PC-3 (cell line): ENCODE data around the gene MPZ. TPM values are rescaled to one million over a fixed set of nuclear protein-coding genes. Genes with fewer than 3 reads are reported as not detected.

Source experiments
- ATAC-seq: fragments of 200-7000 bp; cut with Tn5 transposase; 2 replicates; pipeline ENCODE4 v1.9.1; 2020; ENCODE audit warnings: mild to moderate bottlenecking, moderate library complexity
- BruUV-seq: library from RNA; stranded (reverse); fragments of 400-500 nt; replicated peaks from 2 replicates; lab custom pipeline; 2021; lab: Mats Ljungman, UMichigan
- CTCF ChIA-PET: fragments of 300-600 bp; sonication (Branson Sonifier 250); formaldehyde crosslinking; loops from one replicate; lab custom pipeline; 2022; ENCODE audit warnings: antibody characterized with exemption; lab: Charles Lee
- POLR2A ChIA-PET: fragments of 300-600 bp; sonication (Branson Sonifier 250); formaldehyde crosslinking; loops from one replicate; lab custom pipeline; 2022; ENCODE audit warnings: antibody characterized with exemption; ENCODE audit not compliant: unreplicated experiment; lab: Charles Lee
- DNase-seq: peaks from one replicate; pipeline ENCODE4 v3.0.0-alpha.2; 2015
- H2AFZ ChIP-seq: fragments of 300-600 bp; sonication (generic); 2 replicates; pipeline ENCODE4 v1.6.0; 2016; ENCODE audit warnings: antibody characterized with exemption, low read length
- H3F3A ChIP-seq: fragments of 300-600 bp; sonication (generic); one replicate; pipeline ENCODE4 v1.6.0; 2017; ENCODE audit warnings: antibody characterized with exemption, low read length, control low read depth, mild to moderate bottlenecking; ENCODE audit not compliant: unreplicated experiment
- H3K27ac ChIP-seq: fragments of 300-600 bp; sonication (generic); 2 replicates; pipeline ENCODE4 v1.5.1; 2016; ENCODE audit warnings: mild to moderate bottlenecking, low read length
- H3K27me3 ChIP-seq: fragments of 300-600 bp; sonication (generic); 2 replicates; pipeline ENCODE4 v1.6.1; 2016; ENCODE audit warnings: low read length, mixed read lengths
- H3K36me3 ChIP-seq: fragments of 300-600 bp; sonication (generic); 2 replicates; pipeline ENCODE4 v1.6.1; 2016; ENCODE audit warnings: low read depth, mixed run types, low read length, mixed read lengths
- H3K4me1 ChIP-seq: fragments of 300-600 bp; sonication (generic); 2 replicates; pipeline ENCODE4 v1.5.1; 2016; ENCODE audit warnings: low read length; ENCODE audit not compliant: insufficient read depth
- H3K4me2 ChIP-seq: fragments of 300-600 bp; sonication (generic); 2 replicates; pipeline ENCODE4 v1.6.0; 2016; ENCODE audit warnings: low read length
- H3K4me3 ChIP-seq: fragments of 300-600 bp; sonication (generic); 2 replicates; pipeline ENCODE4 v1.5.1; 2016; ENCODE audit warnings: mild to moderate bottlenecking, low read length, mixed read lengths
- H3K79me2 ChIP-seq: fragments of 300-600 bp; sonication (generic); 2 replicates; pipeline ENCODE4 v1.6.1; 2017; ENCODE audit warnings: low read length, mixed read lengths
- H3K9ac ChIP-seq: fragments of 300-600 bp; sonication (generic); 2 replicates; pipeline ENCODE4 v1.6.0; 2016; ENCODE audit warnings: mild to moderate bottlenecking, low read length
- H3K9me2 ChIP-seq: fragments of 300-600 bp; sonication (generic); replicated peaks from 2 replicates; pipeline ENCODE4 v1.6.1; 2016; ENCODE audit warnings: mixed run types, low read length, mixed read lengths
- H3K9me3 ChIP-seq: fragments of 300-600 bp; sonication (generic); 2 replicates; pipeline ENCODE4 v1.6.1; 2016; ENCODE audit warnings: low read length, mixed read lengths
- H4K20me1 ChIP-seq: fragments of 300-600 bp; sonication (generic); 2 replicates; pipeline ENCODE4 v1.6.1; 2016; ENCODE audit warnings: low read length, mixed read lengths
- CTCF ChIP-seq: fragments of 300-600 bp; sonication (generic); conservative IDR thresholded peaks from 2 replicates; pipeline ENCODE4 v1.5.1; 2017; ENCODE audit warnings: antibody characterized with exemption, low read depth, mild to moderate bottlenecking, low read length
- EZH2 ChIP-seq: fragments of 300-600 bp; sonication (generic); IDR thresholded peaks from one replicate; pipeline ENCODE4 v1.6.1; 2017; ENCODE audit warnings: antibody characterized with exemption, mild to moderate bottlenecking, low read length; ENCODE audit not compliant: unreplicated experiment
- EZH2phosphoT487 ChIP-seq: fragments of 300-600 bp; sonication (generic); IDR thresholded peaks from 2 replicates; pipeline ENCODE4 v1.6.1; 2018; ENCODE audit warnings: mild to moderate bottlenecking, antibody characterized with exemption, low read length, borderline replicate concordance
- intact Hi-C: fragments of 100-400 bp; cut with micrococcal nuclease; formaldehyde crosslinking; loops from 2 replicates; pipeline ENCODE4 v1.9.0; 2023
- total RNA-seq: library from RNA; depleted of rRNA; stranded (reverse); fragments of >200 nt; gene quantifications from 2 replicates; pipeline ENCODE4 v1.2.3, GENCODE V29; 2014

MPZ gene
- total RNA-seq, 1 experiment from 2014 or later: 0.18 TPM

- intact Hi-C loops: no loop called here
- ATAC-seq: no peak
Observed at GRCh38 chr1:161351482-161351881, 41.7 kb upstream of the MPZ start.

GRCh38 chr1:161350671-161351070, 40.9 kb upstream of the MPZ start:
- ChIA-PET POLR2A (no interaction called here), CTCF (no interaction called here)
- DNase-seq: no peak

More at GRCh38 chr1:161351482-161351881, 41.7 kb upstream of the MPZ start:
- POLR2A ChIA-PET: no interaction called here
- Histone ChIP-seq H2AFZ (no peak overlapping the region), H3K36me3 (peaks cover 9% of the 10 kb centered on the region), H3K9me2 (no peaks in the 10 kb centered on the region), H4K20me1 (no peaks in the 10 kb centered on the region), H3K27me3 (no peaks in the 10 kb centered on the region), H3F3A (no peaks in the 10 kb centered on the region), H3K9ac (no peak overlapping the region), H3K4me2 (no peak overlapping the region), H3K79me2 (no peaks in the 10 kb centered on the region), H3K4me1 (no peaks in the 10 kb centered on the region), H3K4me3 (no peak overlapping the region), H3K9me3 (no peaks in the 10 kb centered on the region), H3K27ac (no peak overlapping the region)
- no peak for DNase-seq
- CTCF ChIA-PET: no interaction called here
- BruUV-seq: no TSS peak
- no peak for TF ChIP-seq EZH2
- TF ChIP-seq EZH2phosphoT487: no peak
- no peak for TF ChIP-seq CTCF

More at GRCh38 chr1:161350671-161351070, 40.9 kb upstream of the MPZ start:
- H3K27me3 ChIP-seq: no peaks in the 10 kb centered on the region
- no peak for ATAC-seq
- H3K4me3 ChIP-seq: no peak overlapping the region
- no peaks in the 10 kb centered on the region for H4K20me1 ChIP-seq
- H3K9ac ChIP-seq: no peak overlapping the region
- intact Hi-C loops: no loop called here
- no peaks in the 10 kb centered on the region for H3K79me2 ChIP-seq
- no peak overlapping the region for H3K4me2 ChIP-seq
- no peaks in the 10 kb centered on the region for H3K9me3 ChIP-seq
- H2AFZ ChIP-seq: no peak overlapping the region
- no peaks in the 10 kb centered on the region for H3K4me1 ChIP-seq
- H3F3A ChIP-seq: no peaks in the 10 kb centered on the region
- peaks cover 10% of the 10 kb centered on the region for H3K36me3 ChIP-seq
- H3K27ac ChIP-seq: no peak overlapping the region
- H3K9me2 ChIP-seq: no peaks in the 10 kb centered on the region
- TF ChIP-seq EZH2phosphoT487: no peak
- no peak for TF ChIP-seq EZH2
- TF ChIP-seq CTCF: no peak
- BruUV-seq: no TSS peak
